ENCODE measurements around the gene CREB5.

The CREB5 gene

DNA sequence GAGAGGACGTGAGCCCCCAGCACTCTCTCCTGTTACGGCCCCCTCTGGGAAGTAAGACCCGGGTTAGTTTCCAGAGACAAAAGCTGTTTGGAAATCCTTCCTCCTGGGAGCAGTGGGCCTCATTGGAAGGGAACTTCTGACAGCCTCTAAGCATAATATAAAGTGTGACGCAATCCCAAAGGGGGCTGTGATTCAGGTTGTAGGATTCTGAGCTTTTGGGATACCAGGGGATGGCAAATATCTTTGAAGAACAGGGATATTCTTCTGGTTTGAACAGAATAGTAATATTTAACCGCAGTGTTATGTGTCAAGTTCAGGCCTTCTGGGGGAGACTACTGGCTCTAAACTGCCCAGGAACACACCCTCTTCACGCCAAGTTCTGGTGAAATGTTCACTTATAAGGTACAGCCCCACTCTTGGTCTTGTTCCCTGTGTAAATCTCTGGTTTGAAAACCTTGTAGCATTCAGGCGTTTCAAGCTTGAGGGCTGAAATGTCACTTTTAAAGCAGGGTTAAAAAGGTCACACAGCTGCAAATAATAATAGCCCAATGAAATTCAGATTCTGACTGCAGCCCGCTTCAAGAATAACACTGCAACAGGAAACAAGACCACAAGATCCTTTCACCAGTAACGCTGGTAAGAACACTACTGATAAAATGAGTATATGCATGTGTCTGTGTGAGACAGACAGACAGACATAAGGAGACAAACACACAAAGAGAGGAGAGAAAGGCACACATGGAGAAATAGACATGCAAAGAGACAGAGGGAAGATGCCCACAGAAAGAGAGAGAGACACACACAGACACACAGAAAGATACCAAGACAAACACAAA, 69.0 kb downstream of the CREB5 start:
- no peaks in the 10 kb centered on the region for H3K4me1 ChIP-seq (ENCODE audit: insufficient read depth, poor library complexity, severe bottlenecking)
- H3K9me3 ChIP-seq (ENCODE audit: severe bottlenecking) = no peaks in the 10 kb centered on the region
- no peaks in the 10 kb centered on the region for H3K27me3 ChIP-seq (ENCODE audit: insufficient read depth, poor library complexity, severe bottlenecking)
- H3K36me3 ChIP-seq (ENCODE audit: low read depth) = no peaks in the 10 kb centered on the region
- ATAC-seq (ENCODE audit: low read depth) (no peak), DNase-seq (ENCODE audit: low spot score) (no peak)
- H3K4me3 ChIP-seq (ENCODE audit: severe bottlenecking) = no peak overlapping the region
- TF ChIP-seq, protein P1, sequence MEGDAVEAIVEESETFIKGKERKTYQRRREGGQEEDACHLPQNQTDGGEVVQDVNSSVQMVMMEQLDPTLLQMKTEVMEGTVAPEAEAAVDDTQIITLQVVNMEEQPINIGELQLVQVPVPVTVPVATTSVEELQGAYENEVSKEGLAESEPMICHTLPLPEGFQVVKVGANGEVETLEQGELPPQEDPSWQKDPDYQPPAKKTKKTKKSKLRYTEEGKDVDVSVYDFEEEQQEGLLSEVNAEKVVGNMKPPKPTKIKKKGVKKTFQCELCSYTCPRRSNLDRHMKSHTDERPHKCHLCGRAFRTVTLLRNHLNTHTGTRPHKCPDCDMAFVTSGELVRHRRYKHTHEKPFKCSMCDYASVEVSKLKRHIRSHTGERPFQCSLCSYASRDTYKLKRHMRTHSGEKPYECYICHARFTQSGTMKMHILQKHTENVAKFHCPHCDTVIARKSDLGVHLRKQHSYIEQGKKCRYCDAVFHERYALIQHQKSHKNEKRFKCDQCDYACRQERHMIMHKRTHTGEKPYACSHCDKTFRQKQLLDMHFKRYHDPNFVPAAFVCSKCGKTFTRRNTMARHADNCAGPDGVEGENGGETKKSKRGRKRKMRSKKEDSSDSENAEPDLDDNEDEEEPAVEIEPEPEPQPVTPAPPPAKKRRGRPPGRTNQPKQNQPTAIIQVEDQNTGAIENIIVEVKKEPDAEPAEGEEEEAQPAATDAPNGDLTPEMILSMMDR (IDR thresholded peaks at IDR 0.05; ENCODE audit: poor library complexity, severe bottlenecking) = no peak
- no peak overlapping the region for H3K27ac ChIP-seq (ENCODE audit: poor library complexity, severe bottlenecking)

- no peak overlapping the region for H3K4me3 ChIP-seq (ENCODE audit: severe bottlenecking)
- H3K27ac ChIP-seq (ENCODE audit: poor library complexity, severe bottlenecking) = no peak overlapping the region
- H3K36me3 ChIP-seq (ENCODE audit: low read depth) = no peaks in the 10 kb centered on the region
- no peaks in the 10 kb centered on the region for H3K27me3 ChIP-seq (ENCODE audit: insufficient read depth, poor library complexity, severe bottlenecking)
- ATAC-seq (ENCODE audit: low read depth) (no peak), DNase-seq (ENCODE audit: low spot score) (no peak)
- no peaks in the 10 kb centered on the region for H3K4me1 ChIP-seq (ENCODE audit: insufficient read depth, poor library complexity, severe bottlenecking)
- TF ChIP-seq, protein P1 (IDR thresholded peaks at IDR 0.05; ENCODE audit: poor library complexity, severe bottlenecking) = no peak
- H3K9me3 ChIP-seq (ENCODE audit: severe bottlenecking) = no peaks in the 10 kb centered on the region
Observed at GRCh38 chr7:28483112-28483511, 70.8 kb downstream of the CREB5 start.

DNA sequence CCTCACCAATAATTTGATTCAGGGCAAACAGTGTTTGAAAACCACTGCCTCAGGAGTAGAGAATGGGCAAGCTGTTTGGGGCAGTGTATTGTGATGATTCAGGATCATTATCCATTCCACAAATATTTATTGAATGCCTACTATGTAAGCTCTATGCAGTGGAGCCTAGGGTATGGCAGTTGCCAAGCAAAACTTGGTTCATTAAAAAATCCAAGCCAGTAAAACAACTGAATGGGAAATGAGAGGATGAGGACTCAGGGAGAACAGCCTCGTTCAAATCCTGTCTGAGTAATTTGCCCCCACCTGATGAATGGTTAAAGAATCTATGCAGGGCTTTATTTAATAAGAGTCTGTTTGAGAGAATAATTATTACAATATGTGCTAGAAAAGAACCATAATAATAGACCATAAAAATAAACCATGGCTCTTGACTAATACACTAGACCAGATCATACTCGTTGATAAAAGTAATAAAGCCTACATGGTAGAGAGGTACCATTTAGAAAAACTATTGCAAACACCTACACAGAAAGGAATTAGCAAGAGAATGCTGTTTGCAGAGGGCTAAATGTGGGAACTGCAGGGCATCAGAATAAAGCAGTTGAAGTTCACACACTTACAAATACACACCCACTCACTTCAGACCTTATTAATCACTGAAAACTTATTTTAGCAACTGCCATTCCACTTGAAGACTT, 71.7 kb downstream of the CREB5 start:
- no peak for DNase-seq (ENCODE audit: low spot score)
- Histone ChIP-seq H3K4me1 (ENCODE audit: insufficient read depth, poor library complexity, severe bottlenecking) (no peaks in the 10 kb centered on the region), H3K27ac (ENCODE audit: poor library complexity, severe bottlenecking) (no peak overlapping the region), H3K27me3 (ENCODE audit: insufficient read depth, poor library complexity, severe bottlenecking) (no peaks in the 10 kb centered on the region), H3K36me3 (ENCODE audit: low read depth) (no peaks in the 10 kb centered on the region), H3K4me3 (ENCODE audit: severe bottlenecking) (no peak overlapping the region), H3K9me3 (ENCODE audit: severe bottlenecking) (no peaks in the 10 kb centered on the region)
- peak; percentile 62 for ATAC-seq (ENCODE audit: low read depth)
- TF ChIP-seq, protein P1 (IDR thresholded peaks at IDR 0.05; ENCODE audit: poor library complexity, severe bottlenecking) = no peak

DNA sequence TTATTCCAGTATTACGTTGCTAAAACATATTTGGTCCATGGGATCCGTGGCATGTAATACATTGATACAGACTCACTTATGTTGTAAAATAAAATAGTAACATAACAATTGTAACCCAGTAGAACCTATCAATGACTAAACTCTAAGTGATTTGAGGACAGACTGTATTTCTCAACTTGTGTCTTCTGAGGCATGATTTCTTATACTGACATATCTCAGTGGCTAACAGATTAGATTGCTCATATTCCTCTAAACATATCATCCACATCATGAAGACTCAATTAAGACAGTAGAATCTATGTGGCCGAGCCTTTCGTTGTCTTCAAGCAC, 72.3 kb downstream of the CREB5 start:
- TF ChIP-seq, protein P1 (IDR thresholded peaks at IDR 0.05; ENCODE audit: poor library complexity, severe bottlenecking) = no peak
- no peaks in the 10 kb centered on the region for H3K27me3 ChIP-seq (ENCODE audit: insufficient read depth, poor library complexity, severe bottlenecking)
- no peaks in the 10 kb centered on the region for H3K9me3 ChIP-seq (ENCODE audit: severe bottlenecking)
- no peak overlapping the region for H3K27ac ChIP-seq (ENCODE audit: poor library complexity, severe bottlenecking)
- DNase-seq (ENCODE audit: low spot score) (no peak), ATAC-seq (ENCODE audit: low read depth) (no peak)
- no peaks in the 10 kb centered on the region for H3K4me1 ChIP-seq (ENCODE audit: insufficient read depth, poor library complexity, severe bottlenecking)
- H3K4me3 ChIP-seq (ENCODE audit: severe bottlenecking) = no peak overlapping the region
- H3K36me3 ChIP-seq (ENCODE audit: low read depth) = no peaks in the 10 kb centered on the region

- Histone ChIP-seq H3K27me3 (ENCODE audit: insufficient read depth, poor library complexity, severe bottlenecking) (no peaks in the 10 kb centered on the region), H3K4me3 (ENCODE audit: severe bottlenecking) (no peak overlapping the region), H3K27ac (ENCODE audit: poor library complexity, severe bottlenecking) (no peak overlapping the region), H3K4me1 (ENCODE audit: insufficient read depth, poor library complexity, severe bottlenecking) (no peaks in the 10 kb centered on the region), H3K9me3 (ENCODE audit: severe bottlenecking) (no peaks in the 10 kb centered on the region), H3K36me3 (ENCODE audit: low read depth) (no peaks in the 10 kb centered on the region)
- DNase-seq (ENCODE audit: low spot score) = no peak
- TF ChIP-seq, protein P1 (IDR thresholded peaks at IDR 0.05; ENCODE audit: poor library complexity, severe bottlenecking) = no peak
- no peak for ATAC-seq (ENCODE audit: low read depth)
Observed at GRCh38 chr7:28487487-28487886, 75.2 kb downstream of the CREB5 start.

Measured in RWPE2 (cell line).